ENCODE measurements around the gene TXNDC9.
"Not testable (repeated sequence)": the region's sequence is repeated elsewhere in the genome, so short reads cannot be mapped to it uniquely, and the experiment has no call there.

GRCh38 chr2:99368854-99369253 is 32.7 kb upstream of the TXNDC9 start:
- not testable (repeated sequence) for TF ChIP-seq CTCF (IDR thresholded peaks at IDR 0.05); ZFX (IDR thresholded peaks at IDR 0.05; ENCODE audit: borderline replicate concordance)
